Heart right ventricle (tissue), 16 donors: Measurements from ENCODE around the gene KCNH4. TPM values are rescaled to one million over a fixed set of nuclear protein-coding genes. Genes with fewer than 3 reads are reported as not detected.

Experiments used
- ATAC-seq, 8 donors: fragments of 200-7000 bp; cut with Tn5 transposase; one replicate each; pipeline ENCODE4 v1.9.1; 2020; ENCODE audit warnings: mild to moderate bottlenecking in 8 of 8, moderate library complexity in 8 of 8, moderate number of reproducible peaks in 1 of 8
- DNase-seq, 2 donors: peaks; one replicate each; pipeline ENCODE4 v3.0.0-alpha.2; 2020
- H3K27ac ChIP-seq, 10 donors: fragments of 200-600 bp; sonication (generic) in 2 of 10; one replicate each; pipeline versions ENCODE4 v1.5.0 to v1.8.0; 2020 to 2022; ENCODE audit warnings: mild to moderate bottlenecking in 3 of 10
- H3K27me3 ChIP-seq, 7 donors: fragments of 200-600 bp; one replicate each; pipeline ENCODE4 v1.8.0; 2021 to 2022; ENCODE audit warnings: mild to moderate bottlenecking in 2 of 7
- H3K36me3 ChIP-seq, 9 donors: fragments of 200-600 bp; sonication (generic) in 1 of 9; one replicate each; pipeline versions ENCODE4 v1.5.0 to v1.8.0; 2020 to 2022; ENCODE audit warnings: mild to moderate bottlenecking in 2 of 9
- H3K4me1 ChIP-seq, 9 donors: fragments of 200-600 bp; sonication (generic) in 1 of 9; one replicate each; pipeline versions ENCODE4 v1.5.0 to v1.8.0; 2020 to 2022; ENCODE audit warnings: mild to moderate bottlenecking in 4 of 9
- H3K4me3 ChIP-seq, 10 donors: fragments of 200-600 bp; sonication (generic) in 2 of 10; one replicate each; pipeline versions ENCODE4 v1.5.0 to v1.8.0; 2020 to 2022; ENCODE audit warnings: mild to moderate bottlenecking in 7 of 10, moderate library complexity in 2 of 10
- H3K9me3 ChIP-seq, 11 donors: fragments of 200-600 bp in 10 of 11; sonication (generic) in 2 of 11; one replicate each; pipeline versions ENCODE4 v1.5.0 to v1.8.0; 2013 to 2022; ENCODE audit warnings: mild to moderate bottlenecking in 2 of 11, control low read depth in 1 of 11, moderate library complexity in 1 of 11
- CTCF ChIP-seq, 9 donors: fragments of 200-600 bp; sonication (generic) in 2 of 9; IDR thresholded peaks; one replicate each; pipeline versions ENCODE4 v1.5.0 to v1.8.0; 2021 to 2022; ENCODE audit warnings: antibody characterized with exemption in 9 of 9, mild to moderate bottlenecking in 5 of 9, moderate library complexity in 1 of 9
- WGBS, 2 donors: extraction: QIAGEN DNeasy Blood & Tissue Kit; methylation state at CpG; one replicate each; pipeline ENCODE4 v1.1.7; 2013; ENCODE audit warnings: inconsistent platforms in 1 of 2; 5-methylcytosine and 5-hydroxymethylcytosine counted together
- intact Hi-C, 10 donors: fragments of 100-400 bp; cut with DNase I; formaldehyde crosslinking; loops; one replicate each; pipeline versions ENCODE4 v1.11.1 to v1.14.2; 2022
- polyA plus RNA-seq, 2 donors: library from polyadenylated mRNA; stranded (reverse); fragments of 200-250 nt; gene quantifications; one replicate each; pipeline ENCODE4 v1.2.3, GENCODE V29; 2013
- total RNA-seq, 10 donors: library from RNA; stranded (reverse); fragmentation: NEBNext Ultra II Directional in 3 of 10; extraction: Animal tissue kit (Norgen Biotek cat#: 25700) in 3 of 10; gene quantifications; one replicate each; pipeline versions ENCODE4 v1.2.1 to v1.2.4, GENCODE V29; 2021 to 2023
- donor health status: Arrhythmogenic right ventricular cardiomyopathy.
- donor health status: ischemic (EF 13 %, LVEDD 7.1; RV severe dilation, severe dysfunction).
- donor health status: healthy with polysubstance abuse.
- donor health status: DM: no; HTN: yes; CAD: no.
- donor health status: DM: no; HTN: no; CAD: no.
- donor health status: ischemic (EF 25% LVEDD 6.9; RV normal size, moderate dysfunction).
- donor health status: ischemic (EF 25% LVEDD 5.7; RV mildly dilated, moderate dysfunction).
- donor health status: healthy.
- donor health status: DM: yes; HTN: yes; CAD: no.
- donor health status: Ischemic cardiomyopathy.
- donor health status: ischemic (EF 35%, LVEDD 5.7; RV mildly dilated, moderate dysfunction).
- donor health status: nonischemic (EF 11% LVEDD 7.7; RV severe dilation, severe dysfunction).
- donor health status: DM: yes; HTN: yes; CAD: no.
- donor health status: PGD.
- donor health status: ischemic (EF 29% LVEDD 5.4; RV normal size, mild dysfunction).
- donor health status: nonischemic (EF 23%, LVEDD 6.1; RV moderate dilation, normal function).

KCNH4 gene
- total and polyA plus RNA-seq, 12 donors: 0.06 to 0.29 (median 0.13) TPM; not detected in 4

- ATAC-seq (peak; percentile 76 to 88 (median 85)), DNase-seq (peak; percentile 61 to 84)
- Histone ChIP-seq H3K27me3 (peaks cover 0 to 28% (median 17%) of the 10 kb centered on the region in 7 donors), H3K4me1 (peaks cover 0 to 57% (median 35%) of the 10 kb centered on the region in 9 donors), H3K36me3 (no peaks in the 10 kb centered on the region), H3K4me3 (peak overlapping the region; percentile 34 to 68 (median 58)), H3K27ac (peak overlapping the region in 9 of 10 donors; percentile 61 to 91 (median 79)), H3K9me3 (no peaks in the 10 kb centered on the region)
- TF ChIP-seq CTCF (IDR thresholded peaks at IDR 0.05): peak; percentile 73 to 98 (median 86)
- intact Hi-C loops: loop anchor here in 7 of 10 donors (2.0 to 10.0 kb wide), 8 partner anchors 23 to 341 kb away; partner anchors contain the start of genes HSPB9 (in 2 of the 7), KAT2A (in 2 of the 7) and NKIRAS2 (in 1 of the 7)
- 5% methylated on average over 80 to 83 of the region's 83 CpGs for WGBS, 2 donors
Observed at GRCh38 chr17:42183741-42184711, 3.1 kb upstream of the KCNH4 start.

- peak in 1 of 8 donors; percentile 21 for ATAC-seq
- no peaks in the 10 kb centered on the region for H3K36me3 ChIP-seq
- H3K27ac ChIP-seq: peak overlapping the region in 8 of 10 donors; percentile 67 to 91 (median 80)
- TF ChIP-seq CTCF (IDR thresholded peaks at IDR 0.05): no peak
- peaks cover 0 to 56% (median 35%) of the 10 kb centered on the region in 9 donors for H3K4me1 ChIP-seq
- intact Hi-C loops: loop anchor here in 7 of 10 donors (5.0 to 10.0 kb wide), 7 partner anchors 51 to 342 kb away; partner anchors contain the start of genes HSPB9 (in 2 of the 7), KAT2A (in 2 of the 7) and NKIRAS2 (in 1 of the 7)
- no peak for DNase-seq
- H3K27me3 ChIP-seq: peaks cover 0 to 28% (median 17%) of the 10 kb centered on the region in 7 donors
- no peaks in the 10 kb centered on the region for H3K9me3 ChIP-seq
- 73% methylated on average over 9 of the region's 9 CpGs for WGBS, 2 donors
- H3K4me3 ChIP-seq: peak overlapping the region in 9 of 10 donors; percentile 46 to 68 (median 61)
Observed at GRCh38 chr17:42182927-42183734, 2.2 kb upstream of the KCNH4 start.

GRCh38 chr17:42181851-42182207 is 887 bp upstream of the KCNH4 start:
- no peak for TF ChIP-seq CTCF (IDR thresholded peaks at IDR 0.05)

More at GRCh38 chr17:42181851-42182207, 887 bp upstream of the KCNH4 start:
- no peak for DNase-seq
- Histone ChIP-seq H3K27me3 (peaks cover 0 to 28% (median 17%) of the 10 kb centered on the region in 7 donors), H3K36me3 (no peaks in the 10 kb centered on the region), H3K27ac (no peak overlapping the region), H3K9me3 (no peaks in the 10 kb centered on the region), H3K4me3 (peak overlapping the region in 1 of 10 donors; percentile 49), H3K4me1 (peaks cover 0 to 55% (median 35%) of the 10 kb centered on the region in 9 donors)
- ATAC-seq: no peak
- WGBS, 2 donors: 85 to 91% methylated on average over 2 of the region's 2 CpGs
- intact Hi-C loops: loop anchor here in 7 of 10 donors (2.0 to 10.0 kb wide), 8 partner anchors 50 to 343 kb away; partner anchors contain the start of genes HSPB9 (in 2 of the 7), KAT2A (in 2 of the 7) and NKIRAS2 (in 1 of the 7)
